Stomach (tissue), 4 donors: ENCODE data around the gene TBCCD1.

ENCODE experiments used
- EP300 ChIP-seq: sonication (generic); formaldehyde crosslinking; IDR thresholded peaks from one replicate; pipeline ENCODE4 v1.6.1; 2017; ENCODE audit warnings: antibody characterized with exemption
- POLR2A ChIP-seq, 4 donors: fragments of 450-650 bp; IDR thresholded peaks; one replicate each; pipeline ENCODE4 v1.6.1; 2016; ENCODE audit warnings: antibody characterized with exemption in 4 of 4, control low read depth in 2 of 4, mild to moderate bottlenecking in 1 of 4, moderate library complexity in 1 of 4
- POLR2AphosphoS5 ChIP-seq, 3 donors: sonication (generic); formaldehyde crosslinking; IDR thresholded peaks; one replicate each; pipeline ENCODE4 v1.6.1; 2016; ENCODE audit warnings: antibody characterized with exemption in 3 of 3
- TF ChIP-seq, protein P1 (sequence below), 7 experiments: fragments of 450-650 bp in 4 of 7; fragments of 200-600 bp in 3 of 7; sonication (generic) in 3 of 7; IDR thresholded peaks; one replicate each; pipeline ENCODE4 v1.5.1; 2016 to 2019; ENCODE audit warnings: antibody characterized with exemption in 7 of 7, control low read depth in 2 of 7, mild to moderate bottlenecking in 1 of 7

DNA sequence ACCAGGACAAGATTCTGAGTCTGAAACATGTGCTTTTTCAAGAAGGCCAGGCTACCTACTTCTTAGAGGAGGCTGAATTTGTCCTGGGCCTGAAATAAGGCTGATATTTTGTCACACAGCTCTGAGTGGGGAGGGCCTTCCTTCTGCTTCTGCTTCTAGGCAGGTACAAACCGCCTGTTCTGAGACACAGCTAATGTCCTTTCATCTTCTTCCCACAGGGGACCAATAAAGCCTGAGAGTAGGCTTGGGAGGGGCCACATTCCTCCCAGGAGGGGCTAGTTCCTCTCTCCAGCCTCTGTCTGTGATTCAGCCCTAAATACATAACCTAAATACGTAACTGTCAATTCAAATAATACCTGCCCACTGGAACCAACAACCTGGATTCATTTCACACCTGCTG, 57.7 kb downstream of the TBCCD1 start:
- TF ChIP-seq, protein P1, sequence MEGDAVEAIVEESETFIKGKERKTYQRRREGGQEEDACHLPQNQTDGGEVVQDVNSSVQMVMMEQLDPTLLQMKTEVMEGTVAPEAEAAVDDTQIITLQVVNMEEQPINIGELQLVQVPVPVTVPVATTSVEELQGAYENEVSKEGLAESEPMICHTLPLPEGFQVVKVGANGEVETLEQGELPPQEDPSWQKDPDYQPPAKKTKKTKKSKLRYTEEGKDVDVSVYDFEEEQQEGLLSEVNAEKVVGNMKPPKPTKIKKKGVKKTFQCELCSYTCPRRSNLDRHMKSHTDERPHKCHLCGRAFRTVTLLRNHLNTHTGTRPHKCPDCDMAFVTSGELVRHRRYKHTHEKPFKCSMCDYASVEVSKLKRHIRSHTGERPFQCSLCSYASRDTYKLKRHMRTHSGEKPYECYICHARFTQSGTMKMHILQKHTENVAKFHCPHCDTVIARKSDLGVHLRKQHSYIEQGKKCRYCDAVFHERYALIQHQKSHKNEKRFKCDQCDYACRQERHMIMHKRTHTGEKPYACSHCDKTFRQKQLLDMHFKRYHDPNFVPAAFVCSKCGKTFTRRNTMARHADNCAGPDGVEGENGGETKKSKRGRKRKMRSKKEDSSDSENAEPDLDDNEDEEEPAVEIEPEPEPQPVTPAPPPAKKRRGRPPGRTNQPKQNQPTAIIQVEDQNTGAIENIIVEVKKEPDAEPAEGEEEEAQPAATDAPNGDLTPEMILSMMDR (IDR thresholded peaks at IDR 0.05) = no peak
- TF ChIP-seq POLR2A (IDR thresholded peaks at IDR 0.05) = no peak
- no peak for TF ChIP-seq EP300
- TF ChIP-seq POLR2AphosphoS5 (IDR thresholded peaks at IDR 0.05) = no peak
